IMR-90 (cell line): ENCODE results near the gene GALNT12. TPM values are rescaled to one million over a fixed set of nuclear protein-coding genes. Genes with fewer than 3 reads are reported as not detected.

Source experiments
- ATAC-seq: fragments of 200-7000 bp; cut with Tn5 transposase; 2 replicates; pipeline ENCODE4 v1.9.1; 2020; ENCODE audit warnings: low read depth, mild to moderate bottlenecking, moderate library complexity
- BruUV-seq: library from RNA; stranded (reverse); fragments of 400-500 nt; replicated peaks from 2 replicates; lab custom pipeline; 2021; lab: Mats Ljungman, UMichigan
- CTCF ChIA-PET: fragments of 300-600 bp; formaldehyde crosslinking; extraction: SDS; loops from one replicate; lab custom pipeline; 2021; ENCODE audit warnings: antibody characterized with exemption; lab: Yijun Ruan, JAX
- POLR2A ChIA-PET: fragments of 300-600 bp; sonication (Branson Sonifier 250); formaldehyde crosslinking; loops from one replicate; lab custom pipeline; 2022; ENCODE audit warnings: antibody characterized with exemption; ENCODE audit not compliant: unreplicated experiment; lab: Charles Lee
- DNase-seq: peaks from one replicate; pipeline ENCODE4 v3.0.0; 2013
- H2AFZ ChIP-seq: replicated peaks from 2 replicates; pipeline ENCODE3; 2013; ENCODE audit warnings: low read length, mild to moderate bottlenecking; ENCODE audit not compliant: poor library complexity
- H2AK5ac ChIP-seq: 2 replicates; pipeline ENCODE4 v1.6.1; 2013; ENCODE audit warnings: low read depth, low read length, inconsistent platforms
- H2AK9ac ChIP-seq: replicated peaks from 2 replicates; pipeline ENCODE3; 2013; ENCODE audit warnings: mild to moderate bottlenecking, low read depth, low read length, moderate library complexity; ENCODE audit not compliant: poor library complexity
- H2BK120ac ChIP-seq: 2 replicates; pipeline ENCODE4 v1.6.1; 2013; ENCODE audit warnings: low read depth, low read length, inconsistent platforms
- H2BK15ac ChIP-seq: 3 replicates; pipeline ENCODE4 v1.6.1; 2013; ENCODE audit warnings: low read depth, low read length, inconsistent platforms
- H2BK20ac ChIP-seq: 2 replicates; pipeline ENCODE4 v1.6.1; 2013; ENCODE audit warnings: low read depth, mild to moderate bottlenecking, inconsistent platforms, low read length, moderate library complexity
- H2BK5ac ChIP-seq: 2 replicates; pipeline ENCODE4 v1.6.1; 2013; ENCODE audit warnings: mild to moderate bottlenecking, low read depth, low read length, inconsistent platforms; ENCODE audit not compliant: poor library complexity, severe bottlenecking
- H3K14ac ChIP-seq: replicated peaks from 2 replicates; pipeline ENCODE4 v1.6.1; 2013; ENCODE audit warnings: low read depth, low read length, inconsistent platforms
- H3K18ac ChIP-seq: 2 replicates; pipeline ENCODE4 v1.6.1; 2013; ENCODE audit warnings: low read depth, low read length, control low read depth
- H3K23ac ChIP-seq: 2 replicates; pipeline ENCODE4 v1.6.1; 2013; ENCODE audit warnings: low read depth, low read length, inconsistent platforms
- H3K27ac ChIP-seq: 2 replicates; pipeline ENCODE4 v1.5.1; 2013; ENCODE audit warnings: mild to moderate bottlenecking, control low read depth, low read length; ENCODE audit not compliant: insufficient read depth
- H3K27me3 ChIP-seq: 2 replicates; pipeline ENCODE4 v1.6.1; 2013; ENCODE audit warnings: low read length; ENCODE audit not compliant: control insufficient read depth, insufficient read depth
- H3K36me3 ChIP-seq: 2 replicates; pipeline ENCODE4 v1.6.1; 2013; ENCODE audit warnings: low read length, mixed read lengths; ENCODE audit not compliant: control insufficient read depth, insufficient read depth
- H3K4ac ChIP-seq: 2 replicates; pipeline ENCODE4 v1.6.1; 2013; ENCODE audit warnings: low read depth, low read length, inconsistent platforms
- H3K4me1 ChIP-seq: 2 replicates; pipeline ENCODE4 v1.6.1; 2013; ENCODE audit warnings: low read length, mixed read lengths; ENCODE audit not compliant: control insufficient read depth, insufficient read depth
- H3K4me2 ChIP-seq: 2 replicates; pipeline ENCODE4 v1.6.1; 2013; ENCODE audit warnings: low read depth, mild to moderate bottlenecking, control low read depth, low read length, moderate library complexity
- H3K4me3 ChIP-seq: 2 replicates; pipeline ENCODE4 v1.5.1; 2013; ENCODE audit warnings: low read depth, mild to moderate bottlenecking, control low read depth, low read length, moderate library complexity; ENCODE audit not compliant: insufficient read depth
- H3K56ac ChIP-seq: 2 replicates; pipeline ENCODE4 v1.6.1; 2013; ENCODE audit warnings: low read length, inconsistent platforms; ENCODE audit not compliant: insufficient read depth; ENCODE audit errors: extremely low read depth
- H3K79me1 ChIP-seq, 2 experiments: 2 replicates each; pipeline ENCODE4 v1.6.1; 2013; ENCODE audit warnings: low read length in 2 of 2, inconsistent platforms in 1 of 2, low read depth in 1 of 2
- H3K9ac ChIP-seq: 2 replicates; pipeline ENCODE4 v1.6.1; 2013; ENCODE audit warnings: low read depth, low read length, control low read depth
- H3K9me1 ChIP-seq: 2 replicates; pipeline ENCODE4 v1.6.1; 2013; ENCODE audit warnings: low read length, inconsistent platforms; ENCODE audit not compliant: insufficient read depth
- H3K9me3 ChIP-seq: 2 replicates; pipeline ENCODE4 v1.6.1; 2013; ENCODE audit warnings: low read length; ENCODE audit not compliant: control insufficient read depth, insufficient read depth
- H4K20me1 ChIP-seq: 2 replicates; pipeline ENCODE4 v1.6.1; 2013; ENCODE audit warnings: low read length, inconsistent platforms; ENCODE audit not compliant: insufficient read depth
- H4K5ac ChIP-seq: 2 replicates; pipeline ENCODE4 v1.6.1; 2013; ENCODE audit warnings: mild to moderate bottlenecking, low read depth, low read length, control low read depth
- H4K8ac ChIP-seq, 2 experiments: 2 replicates each; pipeline ENCODE4 v1.6.1; 2013; ENCODE audit warnings: low read depth in 2 of 2, low read length in 2 of 2, control low read depth in 1 of 2, inconsistent platforms in 1 of 2
- H4K91ac ChIP-seq: 2 replicates; pipeline ENCODE4 v1.6.1; 2013; ENCODE audit warnings: low read depth, low read length, inconsistent platforms; ENCODE audit not compliant: insufficient read depth
- BHLHE40 ChIP-seq: fragments of 150-350 bp; IDR thresholded peaks from 2 replicates; pipeline ENCODE4 v1.6.1; 2016; ENCODE audit warnings: mild to moderate bottlenecking, low read depth, low read length
- CEBPB ChIP-seq: IDR thresholded peaks from 2 replicates; pipeline ENCODE4 v1.6.1; 2012; ENCODE audit warnings: low read depth, low read length, improper control_type of control experiment
- CHD1 ChIP-seq: IDR thresholded peaks from 2 replicates; pipeline ENCODE4 v1.6.1; 2012; ENCODE audit warnings: low read depth, low read length, improper control_type of control experiment
- FOS ChIP-seq: fragments of 150-350 bp; IDR thresholded peaks from 2 replicates; pipeline ENCODE4 v1.6.1; 2016; ENCODE audit warnings: low read depth, low read length
- MAFK ChIP-seq: IDR thresholded peaks from 2 replicates; pipeline ENCODE4 v1.6.1; 2012; ENCODE audit warnings: low read depth, low read length, improper control_type of control experiment
- MAZ ChIP-seq: IDR thresholded peaks from 2 replicates; pipeline ENCODE4 v1.6.1; 2012; ENCODE audit warnings: low read depth, mild to moderate bottlenecking, low read length, improper control_type of control experiment, moderate library complexity, borderline replicate concordance
- MXI1 ChIP-seq: IDR thresholded peaks from 2 replicates; pipeline ENCODE4 v1.6.1; 2012; ENCODE audit warnings: low read depth, mild to moderate bottlenecking, low read length, moderate library complexity, borderline replicate concordance
- NFE2L2 ChIP-seq: fragments of 150-350 bp; IDR thresholded peaks from 2 replicates; pipeline ENCODE4 v1.6.1; 2016; ENCODE audit warnings: low read depth, mild to moderate bottlenecking, low read length
- POLR2A ChIP-seq: IDR thresholded peaks from 2 replicates; pipeline ENCODE4 v1.6.1; 2012; ENCODE audit warnings: mild to moderate bottlenecking, low read depth, low read length
- RAD21 ChIP-seq: IDR thresholded peaks from 2 replicates; pipeline ENCODE4 v1.6.1; 2012; ENCODE audit warnings: low read length, improper control_type of control experiment
- RCOR1 ChIP-seq: IDR thresholded peaks from 2 replicates; pipeline ENCODE4 v1.6.1; 2012; ENCODE audit warnings: mild to moderate bottlenecking, low read length, improper control_type of control experiment; ENCODE audit not compliant: insufficient replicate concordance
- RFX5 ChIP-seq: IDR thresholded peaks from 2 replicates; pipeline ENCODE4 v1.8.0; 2012; ENCODE audit warnings: low read depth, mild to moderate bottlenecking, low read length, moderate library complexity
- SMC3 ChIP-seq: fragments of 150-350 bp; IDR thresholded peaks from 2 replicates; pipeline ENCODE4 v1.6.1; 2016; ENCODE audit warnings: low read depth, mild to moderate bottlenecking, antibody characterized with exemption, low read length, moderate library complexity
- WGBS, 2 experiments: methylation state at CpG; one replicate each; pipeline versions ENCODE4 v1.1.5 to v1.1.7; 2013; ENCODE audit warnings: missing lambda C conversion rate in 2 of 2; ENCODE audit not compliant: insufficient read length in 1 of 2; ENCODE audit errors: extremely low coverage in 2 of 2; 5-methylcytosine and 5-hydroxymethylcytosine counted together
- dilution Hi-C: fragments of 300-500 bp; cut with HindIII; formaldehyde crosslinking; loops from one replicate; pipeline ENCODE4 v1.14.3; 2018; ENCODE audit warnings: low sequenced_read_pairs; ENCODE audit not compliant: unreplicated experiment
- in situ Hi-C: fragments of 300-500 bp; cut with MboI; formaldehyde crosslinking; loops from 3 replicates; pipeline ENCODE4 v1.14.3; 2019; ENCODE audit warnings: low sequenced_read_pairs, inconsistent platforms, mixed read lengths
- intact Hi-C: fragments of 100-400 bp; cut with micrococcal nuclease; formaldehyde crosslinking; loops from 2 replicates; pipeline ENCODE4 v1.10.0; 2022
- polyA plus RNA-seq, 3 experiments: library from polyadenylated mRNA; depleted of rRNA; stranded (reverse); fragments of >200 nt; gene quantifications; 2 replicates each; pipeline ENCODE4 v1.2.3, GENCODE V29; 2012; ENCODE audit warnings: low replicate concordance in 1 of 3
- total RNA-seq: library from RNA; depleted of rRNA; stranded (reverse); fragments of >200 nt; gene quantifications from 2 replicates; pipeline ENCODE4 v1.2.3, GENCODE V29; 2012
- TF ChIP-seq, protein P1 (sequence below): fragments of 150-350 bp; IDR thresholded peaks from 2 replicates; pipeline ENCODE4 v1.6.1; 2017; ENCODE audit warnings: mild to moderate bottlenecking, antibody characterized with exemption, low read length, low read depth
- TF ChIP-seq, protein P2 (sequence below): fragments of 150-350 bp; IDR thresholded peaks from 2 replicates; pipeline ENCODE4 v1.6.1; 2016; ENCODE audit warnings: low read depth, mild to moderate bottlenecking, low read length, moderate library complexity, borderline replicate concordance
- TF ChIP-seq, protein P3 (sequence below): conservative IDR thresholded peaks from 2 replicates; pipeline ENCODE4 v1.5.1; 2012; ENCODE audit warnings: mild to moderate bottlenecking, low read depth, low read length, improper control_type of control experiment

The GALNT12 gene
- total and polyA plus RNA-seq, 2 of the 4 experiments (the other 2 are of a cell fraction) = 2.3 to 2.5 TPM

DNA sequence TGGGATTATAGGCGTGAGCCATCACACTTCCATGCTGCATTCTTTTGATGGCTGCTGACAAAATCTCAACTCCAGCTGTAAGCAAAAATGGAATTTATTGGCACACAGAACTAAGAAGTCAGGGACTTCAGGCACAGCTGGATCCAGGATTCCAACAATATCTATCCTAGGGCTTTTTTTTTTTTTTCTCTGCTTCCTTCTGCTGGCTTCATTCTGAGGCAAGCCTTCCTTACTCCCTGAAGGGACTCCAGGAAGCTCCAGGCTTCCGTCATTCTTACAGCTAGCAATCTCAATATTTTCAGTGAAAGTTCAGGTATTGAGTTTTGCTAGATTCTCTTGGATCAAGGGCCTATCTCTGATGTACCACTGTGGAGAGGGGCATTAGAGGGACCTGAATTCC is 66.1 kb downstream of the GALNT12 start:
- Histone ChIP-seq H3K27ac (no peak overlapping the region), H2AK9ac (no peak overlapping the region), H3K27me3 (peaks cover 3% of the 10 kb centered on the region), H3K9me1 (no peaks in the 10 kb centered on the region; the same call in 1 of the 2 replicates), H3K36me3 (no peaks in the 10 kb centered on the region), H2AK5ac (peak overlapping the region; percentile 20; the same call in 1 of the 2 replicates), H3K56ac (no peak overlapping the region), H4K5ac (no peak overlapping the region), H3K4me2 (no peak overlapping the region), H3K4me3 (no peak overlapping the region), H2BK15ac (no peak overlapping the region), H3K14ac (no peak overlapping the region), H4K20me1 (no peaks in the 10 kb centered on the region), H2BK120ac (0 out of 2 replicates have a peak overlapping the region, but pooled peaks have one; percentile 16), H3K4ac (peak overlapping the region; percentile 15; the same call in 1 of the 2 replicates), H3K79me1 (no peaks in the 10 kb centered on the region), H3K23ac (no peak overlapping the region), H4K91ac (0 out of 2 replicates have a peak overlapping the region, but pooled peaks have one; percentile 5), H4K8ac (no peak overlapping the region), H3K4me1 (peaks cover 2% of the 10 kb centered on the region; the same call in 1 of the 2 replicates), H2BK5ac (no peak overlapping the region), H2AFZ (no peak overlapping the region), H3K9me3 (peaks cover 3% of the 10 kb centered on the region), H3K9ac (no peak overlapping the region), H3K18ac (no peak overlapping the region), H2BK20ac (no peak overlapping the region)
- in situ Hi-C loops = loop anchor here (25.0 kb wide), 1 partner anchor 964 kb away; no protein-coding TSS in a partner anchor
- DNase-seq (no peak), ATAC-seq (no peak)
- CTCF ChIA-PET = no interaction called here
- POLR2A ChIA-PET = no interaction called here
- 100% methylated on average over 1 of the region's 2 CpGs; no CpG with 5 or more reads in 1 of the 2 experiments for WGBS, 2 experiments
- no TSS peak for BruUV-seq
- intact Hi-C loops = no loop called here
- dilution Hi-C loops = no loop called here
- TF ChIP-seq POLR2A (no peak), MXI1 (no peak), SMC3 (no peak), MAFK (no peak), BHLHE40 (no peak), CHD1 (no peak), RAD21 (no peak), RFX5 (no peak), MAZ (no peak), NFE2L2 (no peak), CEBPB (no peak), FOS (no peak), RCOR1 (no peak)
- TF ChIP-seq, protein P1, sequence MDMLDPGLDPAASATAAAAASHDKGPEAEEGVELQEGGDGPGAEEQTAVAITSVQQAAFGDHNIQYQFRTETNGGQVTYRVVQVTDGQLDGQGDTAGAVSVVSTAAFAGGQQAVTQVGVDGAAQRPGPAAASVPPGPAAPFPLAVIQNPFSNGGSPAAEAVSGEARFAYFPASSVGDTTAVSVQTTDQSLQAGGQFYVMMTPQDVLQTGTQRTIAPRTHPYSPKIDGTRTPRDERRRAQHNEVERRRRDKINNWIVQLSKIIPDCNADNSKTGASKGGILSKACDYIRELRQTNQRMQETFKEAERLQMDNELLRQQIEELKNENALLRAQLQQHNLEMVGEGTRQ = no peak
- TF ChIP-seq, protein P2, sequence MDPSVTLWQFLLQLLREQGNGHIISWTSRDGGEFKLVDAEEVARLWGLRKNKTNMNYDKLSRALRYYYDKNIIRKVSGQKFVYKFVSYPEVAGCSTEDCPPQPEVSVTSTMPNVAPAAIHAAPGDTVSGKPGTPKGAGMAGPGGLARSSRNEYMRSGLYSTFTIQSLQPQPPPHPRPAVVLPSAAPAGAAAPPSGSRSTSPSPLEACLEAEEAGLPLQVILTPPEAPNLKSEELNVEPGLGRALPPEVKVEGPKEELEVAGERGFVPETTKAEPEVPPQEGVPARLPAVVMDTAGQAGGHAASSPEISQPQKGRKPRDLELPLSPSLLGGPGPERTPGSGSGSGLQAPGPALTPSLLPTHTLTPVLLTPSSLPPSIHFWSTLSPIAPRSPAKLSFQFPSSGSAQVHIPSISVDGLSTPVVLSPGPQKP = no peak
- TF ChIP-seq, protein P3, sequence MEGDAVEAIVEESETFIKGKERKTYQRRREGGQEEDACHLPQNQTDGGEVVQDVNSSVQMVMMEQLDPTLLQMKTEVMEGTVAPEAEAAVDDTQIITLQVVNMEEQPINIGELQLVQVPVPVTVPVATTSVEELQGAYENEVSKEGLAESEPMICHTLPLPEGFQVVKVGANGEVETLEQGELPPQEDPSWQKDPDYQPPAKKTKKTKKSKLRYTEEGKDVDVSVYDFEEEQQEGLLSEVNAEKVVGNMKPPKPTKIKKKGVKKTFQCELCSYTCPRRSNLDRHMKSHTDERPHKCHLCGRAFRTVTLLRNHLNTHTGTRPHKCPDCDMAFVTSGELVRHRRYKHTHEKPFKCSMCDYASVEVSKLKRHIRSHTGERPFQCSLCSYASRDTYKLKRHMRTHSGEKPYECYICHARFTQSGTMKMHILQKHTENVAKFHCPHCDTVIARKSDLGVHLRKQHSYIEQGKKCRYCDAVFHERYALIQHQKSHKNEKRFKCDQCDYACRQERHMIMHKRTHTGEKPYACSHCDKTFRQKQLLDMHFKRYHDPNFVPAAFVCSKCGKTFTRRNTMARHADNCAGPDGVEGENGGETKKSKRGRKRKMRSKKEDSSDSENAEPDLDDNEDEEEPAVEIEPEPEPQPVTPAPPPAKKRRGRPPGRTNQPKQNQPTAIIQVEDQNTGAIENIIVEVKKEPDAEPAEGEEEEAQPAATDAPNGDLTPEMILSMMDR = no peak
